ENCODE measurements around the gene EDEM1. TPM values are rescaled to one million over a fixed set of nuclear protein-coding genes. Genes with fewer than 3 reads are reported as not detected.

EDEM1 gene
- total RNA-seq, 1 donor from 2014 or later = 62.7 TPM

DNA sequence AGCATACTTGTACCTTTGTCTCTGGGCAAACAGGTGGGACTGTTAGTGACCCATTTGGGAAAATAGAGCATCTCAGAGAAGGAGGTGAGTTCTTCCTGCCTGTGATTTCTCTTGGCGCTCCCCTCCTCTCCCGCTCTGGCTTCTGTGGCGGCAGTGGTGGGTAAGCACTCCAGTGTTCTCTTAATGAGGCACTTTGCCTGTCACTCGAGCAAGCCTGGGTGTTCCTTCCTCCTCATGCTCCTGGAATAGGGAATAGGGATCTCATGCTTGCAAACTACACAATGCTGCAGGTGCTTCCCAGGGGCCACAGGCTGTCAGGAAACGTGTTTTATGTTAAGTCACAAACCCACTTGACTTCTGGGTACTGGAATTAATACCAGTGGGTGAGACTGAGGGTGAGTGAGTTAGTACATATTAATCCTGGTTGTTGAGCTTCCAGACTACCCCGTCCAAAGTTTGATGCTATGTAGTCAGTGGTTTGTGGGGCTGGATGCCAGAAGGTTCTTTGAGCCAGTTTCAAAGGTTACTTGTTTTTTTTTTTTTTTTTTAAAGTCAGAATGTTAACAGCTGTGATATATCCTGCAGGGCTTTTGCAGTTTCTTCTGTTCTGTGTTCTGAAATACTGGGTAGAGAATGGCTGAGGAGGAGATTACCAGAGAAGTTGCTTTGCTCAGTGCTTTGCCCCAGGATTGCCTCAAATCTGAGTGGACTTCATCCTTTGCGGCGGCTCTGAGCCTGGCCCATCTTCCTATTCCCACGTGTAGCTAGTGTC lies 30.5 kb downstream of the EDEM1 start:
- Histone ChIP-seq H3K4me3 (ENCODE audit: insufficient read depth, low read depth, low read length) (no peak overlapping the region), H4K20me1 (ENCODE audit: insufficient read depth, low read length) (peaks cover 7% of the 10 kb centered on the region), H3K27ac (ENCODE audit: low read depth, low read length) (no peak overlapping the region), H2AFZ (ENCODE audit: low read depth, low read length) (no peak overlapping the region), H3K36me3 (ENCODE audit: insufficient read depth, low read length) (peaks cover 37% of the 10 kb centered on the region), H3K79me2 (ENCODE audit: insufficient read depth, low read length) (no peaks in the 10 kb centered on the region), H3K4me1 (ENCODE audit: insufficient read depth, low read length) (no peaks in the 10 kb centered on the region), H3K27me3 (ENCODE audit: insufficient read depth, low read length) (no peaks in the 10 kb centered on the region), H3K9me3 (ENCODE audit: insufficient read depth, low read depth, low read length) (no peaks in the 10 kb centered on the region), H3K9ac (ENCODE audit: low read length) (no peak overlapping the region), H3K4me2 (ENCODE audit: low read length) (no peak overlapping the region)
- Mint-ChIP-seq H3K27me3 (ENCODE audit: low read depth, unreplicated experiment) (no peaks in the 10 kb centered on the region), H3K4me1 (ENCODE audit: low read depth, unreplicated experiment) (peaks cover 13% of the 10 kb centered on the region), H3K4me3 (ENCODE audit: unreplicated experiment) (no peak overlapping the region), H3K36me3 (ENCODE audit: low read depth, unreplicated experiment) (peaks cover 16% of the 10 kb centered on the region), H3K9me3 (ENCODE audit: unreplicated experiment) (no peaks in the 10 kb centered on the region), H3K27ac (ENCODE audit: unreplicated experiment) (no peak overlapping the region)
- DNase-seq (ENCODE audit: low read depth) (peak; percentile 74), FAIRE-seq (no peak)
- no peak for TF ChIP-seq EZH2 (IDR thresholded peaks at IDR 0.05; ENCODE audit: insufficient read depth, low read length)
- TF ChIP-seq CTCF (IDR thresholded peaks at IDR 0.05; ENCODE audit: insufficient read depth, low read depth, low read length) = no peak

DNA sequence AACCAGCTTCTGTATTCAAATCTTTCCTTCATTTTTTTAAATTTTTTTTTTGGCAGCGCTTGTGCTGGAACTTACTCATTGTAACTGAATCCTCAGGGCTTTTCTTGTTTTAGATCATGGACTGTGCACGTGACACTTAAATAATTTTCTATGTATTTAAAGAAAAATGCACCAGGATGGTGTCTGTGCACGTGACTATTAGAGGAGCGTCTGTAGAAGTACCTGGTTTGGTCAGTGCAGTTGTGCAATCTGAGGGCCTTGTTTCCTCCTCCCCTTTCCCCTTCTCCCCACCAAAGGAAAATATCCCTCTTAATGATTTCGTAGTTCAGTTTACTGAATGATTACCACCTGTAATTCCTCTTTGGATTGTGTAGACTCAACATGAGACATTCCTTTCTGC lies 31.3 kb downstream of the EDEM1 start:
- peaks cover 10% of the 10 kb centered on the region for H3K36me3 Mint-ChIP-seq (ENCODE audit: low read depth, unreplicated experiment)
- DNase-seq (ENCODE audit: low read depth) (no peak), FAIRE-seq (no peak)
- Histone ChIP-seq H3K9ac (ENCODE audit: low read length) (no peak overlapping the region), H4K20me1 (ENCODE audit: insufficient read depth, low read length) (peaks cover 3% of the 10 kb centered on the region), H3K27ac (ENCODE audit: low read depth, low read length) (no peak overlapping the region), H2AFZ (ENCODE audit: low read depth, low read length) (no peak overlapping the region), H3K9me3 (ENCODE audit: insufficient read depth, low read depth, low read length) (no peaks in the 10 kb centered on the region), H3K36me3 (ENCODE audit: insufficient read depth, low read length) (peaks cover 29% of the 10 kb centered on the region), H3K4me1 (ENCODE audit: insufficient read depth, low read length) (no peaks in the 10 kb centered on the region), H3K4me2 (ENCODE audit: low read length) (no peak overlapping the region), H3K4me3 (ENCODE audit: insufficient read depth, low read depth, low read length) (no peak overlapping the region), H3K79me2 (ENCODE audit: insufficient read depth, low read length) (no peaks in the 10 kb centered on the region), H3K27me3 (ENCODE audit: insufficient read depth, low read length) (no peaks in the 10 kb centered on the region)
- no peak for TF ChIP-seq CTCF (IDR thresholded peaks at IDR 0.05; ENCODE audit: insufficient read depth, low read depth, low read length)
- no peak for TF ChIP-seq EZH2 (IDR thresholded peaks at IDR 0.05; ENCODE audit: insufficient read depth, low read length)
- no peaks in the 10 kb centered on the region for H3K9me3 Mint-ChIP-seq (ENCODE audit: unreplicated experiment)
- no peaks in the 10 kb centered on the region for H3K27me3 Mint-ChIP-seq (ENCODE audit: low read depth, unreplicated experiment)
- H3K4me1 Mint-ChIP-seq (ENCODE audit: low read depth, unreplicated experiment) = peaks cover 11% of the 10 kb centered on the region
- H3K4me3 Mint-ChIP-seq (ENCODE audit: unreplicated experiment) = no peak overlapping the region
- no peak overlapping the region for H3K27ac Mint-ChIP-seq (ENCODE audit: unreplicated experiment)

DNA sequence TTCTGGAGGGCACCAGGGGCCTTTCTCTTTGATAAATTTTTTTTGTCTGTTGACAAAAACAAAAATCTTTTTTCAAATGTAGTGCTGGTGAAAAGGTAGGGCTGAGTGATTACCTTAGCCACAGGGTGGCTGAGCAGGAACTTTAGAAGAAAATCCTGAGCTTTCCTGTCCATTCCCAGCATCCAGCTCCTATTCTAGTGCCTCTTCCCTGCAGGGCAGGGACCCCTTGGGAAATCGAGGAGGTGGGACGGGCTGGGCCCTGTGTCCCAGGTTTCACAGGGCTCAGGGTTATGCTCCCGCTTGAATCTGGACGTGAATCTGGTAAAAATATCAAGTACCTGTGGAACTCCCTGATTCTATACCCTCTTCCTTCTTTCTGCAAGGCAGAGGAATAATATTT lies 31.7 kb downstream of the EDEM1 start:
- FAIRE-seq (no peak), DNase-seq (ENCODE audit: low read depth) (no peak)
- no peaks in the 10 kb centered on the region for H3K4me1 ChIP-seq (ENCODE audit: insufficient read depth, low read length)
- TF ChIP-seq CTCF (IDR thresholded peaks at IDR 0.05; ENCODE audit: insufficient read depth, low read depth, low read length) = no peak
- no peak for TF ChIP-seq EZH2 (IDR thresholded peaks at IDR 0.05; ENCODE audit: insufficient read depth, low read length)
- H3K36me3 Mint-ChIP-seq (ENCODE audit: low read depth, unreplicated experiment) = peaks cover 6% of the 10 kb centered on the region
- no peak overlapping the region for H2AFZ ChIP-seq (ENCODE audit: low read depth, low read length)
- H3K27me3 ChIP-seq (ENCODE audit: insufficient read depth, low read length) = no peaks in the 10 kb centered on the region
- H3K9me3 Mint-ChIP-seq (ENCODE audit: unreplicated experiment) = no peaks in the 10 kb centered on the region
- peaks cover 11% of the 10 kb centered on the region for H3K4me1 Mint-ChIP-seq (ENCODE audit: low read depth, unreplicated experiment)
- no peak overlapping the region for H3K9ac ChIP-seq (ENCODE audit: low read length)
- peaks cover 3% of the 10 kb centered on the region for H4K20me1 ChIP-seq (ENCODE audit: insufficient read depth, low read length)
- H3K27ac ChIP-seq (ENCODE audit: low read depth, low read length) = no peak overlapping the region
- H3K4me3 Mint-ChIP-seq (ENCODE audit: unreplicated experiment) = no peak overlapping the region
- no peaks in the 10 kb centered on the region for H3K27me3 Mint-ChIP-seq (ENCODE audit: low read depth, unreplicated experiment)
- no peak overlapping the region for H3K4me3 ChIP-seq (ENCODE audit: insufficient read depth, low read depth, low read length)
- no peaks in the 10 kb centered on the region for H3K9me3 ChIP-seq (ENCODE audit: insufficient read depth, low read depth, low read length)
- peaks cover 25% of the 10 kb centered on the region for H3K36me3 ChIP-seq (ENCODE audit: insufficient read depth, low read length)
- H3K4me2 ChIP-seq (ENCODE audit: low read length) = no peak overlapping the region
- no peak overlapping the region for H3K27ac Mint-ChIP-seq (ENCODE audit: unreplicated experiment)
- no peaks in the 10 kb centered on the region for H3K79me2 ChIP-seq (ENCODE audit: insufficient read depth, low read length)
